Panc1 (cell line): Measurements from ENCODE around the gene DAG1. TPM values are rescaled to one million over a fixed set of nuclear protein-coding genes. Genes with fewer than 3 reads are reported as not detected.

ENCODE experiments used
- ATAC-seq: fragments of 200-7000 bp; cut with Tn5 transposase; 2 replicates; pipeline ENCODE4 v1.9.1; 2020; ENCODE audit warnings: mild to moderate bottlenecking, moderate library complexity
- BruUV-seq: library from RNA; stranded (reverse); fragments of 400-500 nt; replicated peaks from 2 replicates; lab custom pipeline; 2021; lab: Mats Ljungman, UMichigan
- CTCF ChIA-PET: fragments of 300-600 bp; sonication (Branson Sonifier 250); formaldehyde crosslinking; loops from one replicate; lab custom pipeline; 2022; ENCODE audit warnings: antibody characterized with exemption; lab: Charles Lee
- POLR2A ChIA-PET: fragments of 300-600 bp; sonication (Branson Sonifier 250); formaldehyde crosslinking; loops from one replicate; lab custom pipeline; 2022; ENCODE audit warnings: antibody characterized with exemption; lab: Charles Lee
- DNase-seq: peaks from one replicate; pipeline ENCODE4 v3.0.0-alpha.2; 2010; ENCODE audit warnings: low read depth, low spot score
- H3K27ac ChIP-seq: 2 replicates; pipeline ENCODE4 v1.5.1; 2011; ENCODE audit warnings: mild to moderate bottlenecking, low read length, inconsistent platforms
- H3K27me3 ChIP-seq: fragments of 200-500 bp; sonication (Bioruptor generic); 2 replicates; pipeline ENCODE4 v1.6.0; 2014; ENCODE audit warnings: low read length, inconsistent platforms; ENCODE audit not compliant: control insufficient read depth, insufficient read depth
- H3K36me3 ChIP-seq: fragments of 200-500 bp; sonication (Bioruptor generic); 2 replicates; pipeline ENCODE4 v1.5.1; 2014; ENCODE audit warnings: inconsistent platforms, mild to moderate bottlenecking, low read length, moderate library complexity; ENCODE audit not compliant: control insufficient read depth, insufficient read depth
- H3K4me1 ChIP-seq: 2 replicates; pipeline ENCODE4 v1.5.1; 2011; ENCODE audit warnings: inconsistent platforms, mild to moderate bottlenecking, low read length, moderate library complexity; ENCODE audit not compliant: control insufficient read depth, insufficient read depth
- H3K4me3 ChIP-seq, 2 experiments: 2 replicates each; pipeline ENCODE4 v1.5.1; 2011 to 2012; ENCODE audit warnings: low read depth in 2 of 2, low read length in 2 of 2, mild to moderate bottlenecking in 2 of 2, inconsistent platforms in 1 of 2, moderate library complexity in 1 of 2
- H3K9me3 ChIP-seq: fragments of 200-500 bp; sonication (Bioruptor generic); 2 replicates; pipeline ENCODE4 v1.5.1; 2014; ENCODE audit warnings: low read depth, mild to moderate bottlenecking, inconsistent platforms, low read length, moderate library complexity; ENCODE audit not compliant: control insufficient read depth, insufficient read depth
- POLR2AphosphoS5 ChIP-seq: IDR thresholded peaks from 2 replicates; pipeline ENCODE4 v1.6.1; 2012; ENCODE audit warnings: mild to moderate bottlenecking, low read depth, low read length, moderate library complexity
- SIN3A ChIP-seq: IDR thresholded peaks from 2 replicates; pipeline ENCODE4 v1.6.1; 2012; ENCODE audit warnings: low read depth, mild to moderate bottlenecking, low read length, moderate library complexity, borderline replicate concordance; ENCODE audit not compliant: insufficient read depth
- TCF7L2 ChIP-seq: IDR thresholded peaks from 2 replicates; pipeline ENCODE4 v1.6.1; 2011; ENCODE audit warnings: mild to moderate bottlenecking, low read depth, low read length, inconsistent platforms
- in situ Hi-C: cut with HindIII; loops from 2 replicates; pipeline ENCODE4 v1.10.0; 2016; ENCODE audit warnings: low sequenced_read_pairs, low pct_unique_long_range_greater_than_20kb
- intact Hi-C: fragments of 100-400 bp; cut with micrococcal nuclease; formaldehyde crosslinking; loops from one replicate; pipeline ENCODE4 v1.10.0; 2022; ENCODE audit not compliant: unreplicated experiment
- total RNA-seq: library from RNA; stranded (reverse); gene quantifications from one replicate; pipeline ENCODE4 v1.2.1, GENCODE V29; 2021; ENCODE audit not compliant: unreplicated experiment
- TF ChIP-seq, protein P1 (sequence below): fragments of 450-650 bp; IDR thresholded peaks from 2 replicates; pipeline ENCODE4 v1.5.1; 2017; ENCODE audit warnings: mild to moderate bottlenecking
- TF ChIP-seq, protein P2 (sequence below), 2 experiments: IDR thresholded peaks; 2 replicates each; pipeline ENCODE4 v1.6.1; 2011 to 2012; ENCODE audit warnings: low read depth in 2 of 2, control low read depth in 1 of 2, low read length in 1 of 2, mild to moderate bottlenecking in 1 of 2, moderate library complexity in 1 of 2; ENCODE audit not compliant: insufficient read depth in 1 of 2

The DAG1 gene
- total RNA-seq, 1 experiment from 2014 or later = 160 TPM

DNA sequence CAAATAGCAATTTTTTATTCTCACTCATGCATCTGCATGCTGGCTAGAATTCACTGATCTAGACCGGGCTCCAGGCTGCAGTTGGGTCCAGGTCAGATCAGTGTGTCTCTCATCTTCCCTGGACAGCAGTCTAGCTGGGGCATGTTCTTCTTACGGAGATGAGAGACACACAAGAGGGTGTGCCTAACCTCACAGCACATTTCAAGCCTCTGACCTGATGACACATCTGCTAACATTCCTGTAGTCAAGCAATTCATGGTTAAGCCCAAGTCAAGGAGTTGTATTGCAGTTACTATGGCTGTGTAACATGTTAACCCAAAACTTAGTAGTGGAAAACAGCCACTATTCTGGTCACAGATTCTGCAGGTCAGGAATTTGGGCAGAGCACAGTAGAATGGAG lies 97.3 kb downstream of the DAG1 start:
- no peaks in the 10 kb centered on the region for H3K27me3 ChIP-seq
- in situ Hi-C loops (no loop called here), intact Hi-C loops (no loop called here)
- no peak for TF ChIP-seq TCF7L2
- TF ChIP-seq, protein P1, sequence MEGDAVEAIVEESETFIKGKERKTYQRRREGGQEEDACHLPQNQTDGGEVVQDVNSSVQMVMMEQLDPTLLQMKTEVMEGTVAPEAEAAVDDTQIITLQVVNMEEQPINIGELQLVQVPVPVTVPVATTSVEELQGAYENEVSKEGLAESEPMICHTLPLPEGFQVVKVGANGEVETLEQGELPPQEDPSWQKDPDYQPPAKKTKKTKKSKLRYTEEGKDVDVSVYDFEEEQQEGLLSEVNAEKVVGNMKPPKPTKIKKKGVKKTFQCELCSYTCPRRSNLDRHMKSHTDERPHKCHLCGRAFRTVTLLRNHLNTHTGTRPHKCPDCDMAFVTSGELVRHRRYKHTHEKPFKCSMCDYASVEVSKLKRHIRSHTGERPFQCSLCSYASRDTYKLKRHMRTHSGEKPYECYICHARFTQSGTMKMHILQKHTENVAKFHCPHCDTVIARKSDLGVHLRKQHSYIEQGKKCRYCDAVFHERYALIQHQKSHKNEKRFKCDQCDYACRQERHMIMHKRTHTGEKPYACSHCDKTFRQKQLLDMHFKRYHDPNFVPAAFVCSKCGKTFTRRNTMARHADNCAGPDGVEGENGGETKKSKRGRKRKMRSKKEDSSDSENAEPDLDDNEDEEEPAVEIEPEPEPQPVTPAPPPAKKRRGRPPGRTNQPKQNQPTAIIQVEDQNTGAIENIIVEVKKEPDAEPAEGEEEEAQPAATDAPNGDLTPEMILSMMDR = no peak
- no peak for TF ChIP-seq SIN3A
- TF ChIP-seq POLR2AphosphoS5 = no peak
- TF ChIP-seq, protein P2, sequence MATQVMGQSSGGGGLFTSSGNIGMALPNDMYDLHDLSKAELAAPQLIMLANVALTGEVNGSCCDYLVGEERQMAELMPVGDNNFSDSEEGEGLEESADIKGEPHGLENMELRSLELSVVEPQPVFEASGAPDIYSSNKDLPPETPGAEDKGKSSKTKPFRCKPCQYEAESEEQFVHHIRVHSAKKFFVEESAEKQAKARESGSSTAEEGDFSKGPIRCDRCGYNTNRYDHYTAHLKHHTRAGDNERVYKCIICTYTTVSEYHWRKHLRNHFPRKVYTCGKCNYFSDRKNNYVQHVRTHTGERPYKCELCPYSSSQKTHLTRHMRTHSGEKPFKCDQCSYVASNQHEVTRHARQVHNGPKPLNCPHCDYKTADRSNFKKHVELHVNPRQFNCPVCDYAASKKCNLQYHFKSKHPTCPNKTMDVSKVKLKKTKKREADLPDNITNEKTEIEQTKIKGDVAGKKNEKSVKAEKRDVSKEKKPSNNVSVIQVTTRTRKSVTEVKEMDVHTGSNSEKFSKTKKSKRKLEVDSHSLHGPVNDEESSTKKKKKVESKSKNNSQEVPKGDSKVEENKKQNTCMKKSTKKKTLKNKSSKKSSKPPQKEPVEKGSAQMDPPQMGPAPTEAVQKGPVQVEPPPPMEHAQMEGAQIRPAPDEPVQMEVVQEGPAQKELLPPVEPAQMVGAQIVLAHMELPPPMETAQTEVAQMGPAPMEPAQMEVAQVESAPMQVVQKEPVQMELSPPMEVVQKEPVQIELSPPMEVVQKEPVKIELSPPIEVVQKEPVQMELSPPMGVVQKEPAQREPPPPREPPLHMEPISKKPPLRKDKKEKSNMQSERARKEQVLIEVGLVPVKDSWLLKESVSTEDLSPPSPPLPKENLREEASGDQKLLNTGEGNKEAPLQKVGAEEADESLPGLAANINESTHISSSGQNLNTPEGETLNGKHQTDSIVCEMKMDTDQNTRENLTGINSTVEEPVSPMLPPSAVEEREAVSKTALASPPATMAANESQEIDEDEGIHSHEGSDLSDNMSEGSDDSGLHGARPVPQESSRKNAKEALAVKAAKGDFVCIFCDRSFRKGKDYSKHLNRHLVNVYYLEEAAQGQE (IDR thresholded peaks at IDR 0.05; ENCODE audit: insufficient read depth in 1 of 2, low read depth in 2 of 2, low read length in 1 of 2) = no peak
- no peaks in the 10 kb centered on the region for H3K9me3 ChIP-seq
- H3K27ac ChIP-seq = no peak overlapping the region
- BruUV-seq = no TSS peak
- POLR2A ChIA-PET = no interaction called here
- no peaks in the 10 kb centered on the region for H3K36me3 ChIP-seq
- H3K4me3 ChIP-seq = no peak overlapping the region
- H3K4me1 ChIP-seq = no peaks in the 10 kb centered on the region
- DNase-seq (no peak), ATAC-seq (no peak)
- CTCF ChIA-PET = interaction anchor here (0.6 kb wide), 2 partner anchors 22 to 48 kb away, joined by 13 to 23 read pairs; no protein-coding TSS in a partner anchor

DNA sequence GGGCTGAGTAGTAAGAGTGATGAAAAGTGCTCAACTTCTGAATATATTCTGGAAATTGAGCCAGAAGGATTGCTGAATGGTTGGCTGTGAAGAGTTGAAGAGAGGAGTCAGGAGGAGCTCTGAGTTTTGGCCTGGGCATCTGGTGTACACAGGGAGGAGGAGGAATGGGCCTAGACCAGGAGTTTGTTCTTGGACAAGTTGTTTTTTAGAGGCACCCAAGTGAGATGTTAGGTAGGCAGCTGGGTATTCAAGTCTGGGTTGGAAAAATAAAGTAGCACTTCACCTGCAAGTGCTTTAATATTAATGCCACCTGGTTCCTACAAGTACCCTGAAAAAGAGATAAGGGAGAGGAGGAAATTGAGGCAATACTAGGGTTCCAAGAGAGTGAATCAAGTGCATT lies 98.9 kb downstream of the DAG1 start:
- TF ChIP-seq, protein P2 (IDR thresholded peaks at IDR 0.05; ENCODE audit: insufficient read depth in 1 of 2, low read depth in 2 of 2, low read length in 1 of 2) = no peak
- TF ChIP-seq TCF7L2 (no peak), SIN3A (no peak), POLR2AphosphoS5 (no peak)
- TF ChIP-seq, protein P1 = no peak
- Histone ChIP-seq H3K4me3 (no peak overlapping the region), H3K36me3 (no peaks in the 10 kb centered on the region), H3K4me1 (no peaks in the 10 kb centered on the region), H3K27ac (no peak overlapping the region), H3K27me3 (no peaks in the 10 kb centered on the region), H3K9me3 (no peaks in the 10 kb centered on the region)
- no TSS peak for BruUV-seq
- intact Hi-C loops (no loop called here), in situ Hi-C loops (no loop called here)
- DNase-seq (no peak), ATAC-seq (no peak)
- ChIA-PET CTCF (interaction anchor here (0.6 kb wide), 1 partner anchor 31 kb away, joined by 3 read pairs; no protein-coding TSS in a partner anchor), POLR2A (no interaction called here)
